HG03354 (cell line): ENCODE measurements around the gene ARSK.
"Not testable (repeated sequence)": the region's sequence is repeated elsewhere in the genome, so short reads cannot be mapped to it uniquely, and the experiment has no call there.

Source experiments
- ATAC-seq: cut with Tn5 transposase; IDR thresholded peaks from one replicate; pipeline ENCODE4 v1.9.1; 2021; ENCODE audit warnings: mild to moderate bottlenecking; ENCODE audit not compliant: unreplicated experiment, poor library complexity, severe bottlenecking

Gene ARSK

GRCh38 chr5:95619514-95620029 lies 64.7 kb downstream of the ARSK start:
- ATAC-seq: no peak

DNA sequence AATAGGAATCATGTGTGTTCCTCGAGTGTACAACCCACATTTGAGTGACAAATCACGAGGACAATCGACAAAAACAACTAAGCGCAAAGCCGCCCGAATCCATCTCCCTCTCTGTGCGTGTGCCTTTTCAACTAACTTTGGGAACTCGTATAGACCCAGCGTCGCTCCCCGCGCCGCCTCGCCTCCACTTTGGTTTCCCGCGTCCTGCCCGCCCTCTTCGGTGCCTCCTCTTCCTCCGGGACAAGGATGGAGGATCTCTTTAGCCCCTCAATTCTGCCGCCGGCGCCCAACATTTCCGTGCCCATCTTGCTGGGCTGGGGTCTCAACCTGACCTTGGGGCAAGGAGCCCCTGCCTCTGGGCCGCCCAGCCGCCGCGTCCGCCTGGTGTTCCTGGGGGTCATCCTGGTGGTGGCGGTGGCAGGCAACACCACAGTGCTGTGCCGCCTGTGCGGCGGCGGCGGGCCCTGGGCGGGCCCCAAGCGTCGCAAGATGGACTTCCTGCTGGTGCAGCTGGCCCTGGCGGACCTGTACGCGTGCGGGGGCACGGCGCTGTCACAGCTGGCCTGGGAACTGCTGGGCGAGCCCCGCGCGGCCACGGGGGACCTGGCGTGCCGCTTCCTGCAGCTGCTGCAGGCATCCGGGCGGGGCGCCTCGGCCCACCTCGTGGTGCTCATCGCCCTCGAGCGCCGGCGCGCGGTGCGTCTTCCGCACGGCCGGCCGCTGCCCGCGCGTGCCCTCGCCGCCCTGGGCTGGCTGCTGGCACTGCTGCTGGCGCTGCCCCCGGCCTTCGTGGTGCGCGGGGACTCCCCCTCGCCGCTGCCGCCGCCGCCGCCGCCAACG lies 65.3 kb downstream of the ARSK start, which contains the start of gene GPR150:
TSS of gene GPR150 (plus strand) at position 58 of the 840 bp plus-strand sequence. CDS start at position 247, 189 bp downstream.
- peak; percentile 78 for ATAC-seq

DNA sequence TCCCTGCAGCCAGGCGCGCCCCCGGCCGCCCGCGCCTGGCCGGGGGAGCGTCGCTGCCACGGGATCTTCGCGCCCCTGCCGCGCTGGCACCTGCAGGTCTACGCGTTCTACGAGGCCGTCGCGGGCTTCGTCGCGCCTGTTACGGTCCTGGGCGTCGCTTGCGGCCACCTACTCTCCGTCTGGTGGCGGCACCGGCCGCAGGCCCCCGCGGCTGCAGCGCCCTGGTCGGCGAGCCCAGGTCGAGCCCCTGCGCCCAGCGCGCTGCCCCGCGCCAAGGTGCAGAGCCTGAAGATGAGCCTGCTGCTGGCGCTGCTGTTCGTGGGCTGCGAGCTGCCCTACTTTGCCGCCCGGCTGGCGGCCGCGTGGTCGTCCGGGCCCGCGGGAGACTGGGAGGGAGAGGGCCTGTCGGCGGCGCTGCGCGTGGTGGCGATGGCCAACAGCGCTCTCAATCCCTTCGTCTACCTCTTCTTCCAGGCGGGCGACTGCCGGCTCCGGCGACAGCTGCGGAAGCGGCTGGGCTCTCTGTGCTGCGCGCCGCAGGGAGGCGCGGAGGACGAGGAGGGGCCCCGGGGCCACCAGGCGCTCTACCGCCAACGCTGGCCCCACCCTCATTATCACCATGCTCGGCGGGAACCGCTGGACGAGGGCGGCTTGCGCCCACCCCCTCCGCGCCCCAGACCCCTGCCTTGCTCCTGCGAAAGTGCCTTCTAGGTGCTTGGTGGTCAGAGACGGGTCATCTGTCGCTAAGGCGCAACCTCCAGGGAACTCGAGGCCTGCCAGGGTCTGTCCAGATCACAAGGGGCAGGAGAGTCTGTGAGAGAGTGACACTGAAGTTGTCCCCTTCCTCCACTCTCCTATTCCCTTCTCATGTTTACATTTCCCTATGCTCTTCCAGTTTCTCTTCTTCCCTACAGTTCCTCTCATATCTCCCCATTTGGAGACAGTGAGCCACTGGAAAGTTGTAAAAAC lies 66.3 kb downstream of the ARSK start:
- peak; percentile 47 for ATAC-seq

DNA sequence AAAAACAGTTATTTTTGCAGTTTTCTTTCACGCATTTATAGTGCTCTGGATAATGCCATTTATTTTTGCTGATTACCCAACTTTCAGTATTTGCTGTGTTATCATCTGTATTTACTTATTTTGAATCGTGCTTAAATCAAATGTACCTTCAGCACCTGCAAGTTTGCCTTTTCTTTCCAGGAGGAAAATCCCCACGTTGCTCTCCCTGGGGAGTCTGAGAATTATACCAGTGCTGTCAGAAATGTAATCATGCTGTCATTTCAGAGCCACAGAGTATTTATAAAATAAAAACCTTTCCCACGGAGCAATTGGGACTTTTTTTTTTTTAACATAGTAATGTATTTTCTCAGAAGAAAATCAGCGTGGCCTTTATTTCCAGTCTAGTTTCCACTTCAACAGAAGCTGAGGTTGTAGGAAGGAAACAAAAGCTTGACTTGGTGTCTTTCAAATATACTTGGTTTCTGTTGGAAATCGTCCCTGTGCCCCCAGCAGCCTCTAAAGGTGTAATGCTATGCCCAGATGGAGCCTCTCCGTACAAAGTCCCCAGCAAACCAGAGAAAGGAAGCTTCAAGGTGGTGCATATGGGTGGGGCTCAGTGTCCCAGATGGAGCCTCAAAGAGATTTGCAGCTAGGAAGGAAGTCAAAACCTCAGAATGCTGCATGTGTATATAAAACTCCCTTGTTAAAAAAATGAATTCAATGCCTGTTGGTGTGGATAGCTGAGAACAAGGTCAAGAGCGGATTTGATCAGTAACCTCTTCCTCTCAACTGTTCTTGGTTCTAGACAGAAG lies 67.1 kb downstream of the ARSK start:
- ATAC-seq: no peak

DNA sequence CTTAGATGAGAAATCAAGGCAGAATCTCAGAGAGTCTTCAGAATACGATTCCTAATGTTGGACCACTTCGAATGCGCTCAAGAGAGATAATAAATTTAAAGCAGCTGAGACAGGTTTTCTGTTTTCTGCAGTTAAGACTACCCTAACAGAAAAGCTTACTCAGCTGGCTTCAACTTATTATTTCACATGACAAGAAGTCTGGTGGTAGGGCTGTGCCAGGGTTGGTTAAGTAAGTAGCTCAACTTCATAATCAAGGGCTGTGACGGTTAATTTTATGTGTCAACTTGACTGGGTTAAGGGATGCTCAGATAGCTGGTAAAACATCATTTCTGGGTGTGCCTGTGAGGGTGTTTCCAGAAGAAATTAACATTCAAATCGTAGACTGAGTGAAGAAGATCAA lies 68.8 kb downstream of the ARSK start:
- no peak for ATAC-seq

GRCh38 chr5:95624368-95624767 lies 69.5 kb downstream of the ARSK start:
- no peak for ATAC-seq

- ATAC-seq: no peak
Observed at GRCh38 chr5:95626701-95627100, 71.8 kb downstream of the ARSK start.

DNA sequence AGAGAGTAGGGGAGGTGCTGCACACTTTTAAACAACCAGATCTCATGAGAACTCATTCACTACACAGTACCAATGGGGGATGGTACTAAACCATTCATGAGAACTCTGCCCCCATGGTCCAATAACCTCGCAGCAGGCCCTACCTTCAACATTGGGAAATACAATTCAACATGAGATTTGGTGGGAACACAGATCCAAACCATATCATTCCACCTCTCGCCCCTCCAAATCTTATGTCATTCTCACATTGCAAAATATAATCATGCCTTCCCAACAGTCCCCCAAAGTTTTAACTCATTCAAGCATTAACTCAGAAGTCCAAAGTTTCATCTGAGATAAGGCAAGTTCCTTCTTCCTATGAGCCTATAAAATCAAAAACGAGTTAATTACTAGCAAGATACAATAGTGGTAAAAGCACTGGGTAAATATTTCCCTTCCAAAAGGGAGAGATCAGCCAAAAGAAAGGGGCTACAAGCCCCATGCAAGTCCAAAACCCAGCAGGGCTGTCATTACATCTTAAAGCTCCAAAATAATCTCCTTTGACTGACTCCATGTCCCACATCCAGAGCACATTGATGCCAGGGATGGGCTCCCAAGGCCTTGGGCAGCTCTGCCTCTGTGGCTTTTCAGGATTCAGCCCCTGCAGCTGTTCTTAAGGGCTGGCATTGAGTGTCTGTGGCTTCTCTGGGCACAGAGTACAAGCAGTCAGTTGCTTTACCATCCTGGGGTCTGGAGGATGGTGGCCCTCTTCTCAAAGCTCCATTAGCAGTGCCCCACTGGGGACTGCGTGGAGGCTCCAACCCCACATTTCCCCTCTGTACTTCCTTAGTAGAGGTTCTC lies 73.3 kb downstream of the ARSK start:
- no peak for ATAC-seq

DNA sequence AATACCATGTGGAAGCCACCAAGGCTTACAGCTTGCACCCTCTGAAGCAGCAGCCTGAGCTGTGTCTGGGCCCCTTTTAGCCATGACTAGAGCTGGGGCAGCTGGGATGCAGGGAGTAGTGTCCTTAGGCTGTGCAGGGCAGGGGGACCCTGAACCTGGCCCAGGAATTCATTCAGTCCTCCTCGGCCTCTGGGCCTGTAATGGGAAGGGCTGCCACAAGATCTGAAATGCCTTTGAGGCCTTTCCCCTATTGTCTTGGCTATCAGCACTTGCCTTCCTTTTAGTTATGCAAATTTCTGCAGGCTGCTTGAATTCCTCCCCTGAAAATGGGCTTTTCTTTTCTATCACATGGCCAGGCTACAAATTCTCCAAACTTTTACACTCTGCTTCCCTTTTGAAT lies 74.0 kb downstream of the ARSK start:
- no peak for ATAC-seq

- no peak for ATAC-seq
Observed at GRCh38 chr5:95630394-95630917, 75.6 kb downstream of the ARSK start.

- no peak for ATAC-seq
Observed at GRCh38 chr5:95631255-95631958, 76.5 kb downstream of the ARSK start.

- peak; percentile 99 for ATAC-seq
Observed at GRCh38 chr5:95631991-95632675, 77.2 kb downstream of the ARSK start.

GRCh38 chr5:95632942-95633341 lies 78.0 kb downstream of the ARSK start:
- ATAC-seq: not testable (repeated sequence)

DNA sequence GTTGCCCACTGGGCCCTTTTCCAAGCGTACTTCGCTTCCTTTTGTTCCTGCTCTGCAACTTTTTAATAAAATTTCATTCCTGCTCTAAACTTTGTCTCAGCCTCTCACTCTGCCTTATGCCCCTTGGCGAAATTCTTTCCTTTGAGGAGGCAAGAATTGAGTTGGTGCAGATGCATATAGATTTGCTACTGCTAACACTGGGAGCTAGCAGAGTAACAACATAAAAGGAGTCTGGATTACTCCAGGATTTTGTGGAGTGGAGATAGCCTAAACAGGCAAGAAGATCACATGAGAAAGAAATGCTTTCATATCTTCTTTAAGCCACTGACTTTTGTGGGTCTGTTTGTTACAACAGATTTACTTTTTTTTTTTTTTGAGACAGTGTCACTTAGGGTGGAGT lies 78.8 kb downstream of the ARSK start:
- ATAC-seq: no peak

DNA sequence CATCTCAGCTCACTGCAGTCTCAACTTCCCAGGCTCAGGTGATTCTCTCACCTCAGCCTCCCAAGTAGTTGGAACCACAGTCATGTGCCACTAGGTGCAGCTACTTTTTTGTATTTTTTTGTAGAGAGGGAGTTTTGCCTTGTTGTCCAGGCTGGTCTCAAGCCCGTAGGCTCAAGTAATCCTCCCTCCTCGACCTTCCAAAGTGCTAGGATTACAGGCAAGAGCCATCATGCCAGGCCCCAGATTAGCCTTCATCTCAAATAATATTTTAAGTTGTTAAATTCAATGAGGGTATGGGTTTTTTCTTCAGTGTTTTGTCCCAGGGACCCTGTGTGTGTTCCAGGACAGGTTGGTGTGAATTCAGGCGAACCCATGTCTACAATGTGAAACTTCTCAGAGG lies 79.2 kb downstream of the ARSK start:
- ATAC-seq: no peak

- no peak for ATAC-seq
Observed at GRCh38 chr5:95638632-95639031, 83.7 kb downstream of the ARSK start.

DNA sequence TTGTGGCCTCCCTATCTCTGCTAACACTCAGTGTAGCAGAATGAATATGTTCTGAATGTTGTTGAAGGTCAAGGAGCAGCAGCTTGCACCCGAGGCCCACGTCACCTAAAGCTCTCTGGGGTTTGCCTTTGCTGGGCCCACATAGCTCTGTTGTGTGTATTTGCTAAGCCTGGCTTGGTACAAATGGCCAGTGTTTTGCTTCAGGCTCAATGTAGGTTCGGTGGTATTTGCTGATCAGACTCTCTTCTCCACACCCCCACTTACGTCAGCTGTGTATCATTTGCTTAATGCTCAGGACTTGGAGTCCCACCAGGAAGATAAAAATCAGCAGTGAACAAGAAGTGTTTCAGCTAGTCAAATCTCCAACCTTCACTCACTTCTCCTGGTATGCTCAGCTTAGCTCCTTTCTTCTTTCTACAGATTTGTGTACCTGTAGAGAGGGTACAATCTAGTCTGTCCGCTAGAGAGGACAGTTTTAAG lies 86.9 kb downstream of the ARSK start:
- no peak for ATAC-seq
